Inferior parietal cortex (tissue), 1 donor: Measurements from ENCODE around the gene TMEM158.

ENCODE experiments used
- DNase-seq: peaks from one replicate; pipeline ENCODE4 v3.0.0-alpha.2; 2016; ENCODE audit errors: extremely low spot score

TMEM158 gene

GRCh38 chr3:45234250-45234649 is 8.2 kb upstream of the TMEM158 start:
- DNase-seq: no peak

- DNase-seq: no peak
Measured at GRCh38 chr3:45232521-45232920, 6.4 kb upstream of the TMEM158 start.

GRCh38 chr3:45227946-45228345 is 1.9 kb upstream of the TMEM158 start:
- no peak for DNase-seq

- no peak for DNase-seq
Measured at GRCh38 chr3:45227071-45227820, 1.2 kb upstream of the TMEM158 start.

- no peak for DNase-seq
Measured at GRCh38 chr3:45225465-45226205, 452 bp downstream of the TMEM158 start.

GRCh38 chr3:45224824-45225464 is 1.1 kb downstream of the TMEM158 start:
- DNase-seq: peak; percentile 69

- DNase-seq: no peak
Measured at GRCh38 chr3:45223889-45224727, 2.0 kb downstream of the TMEM158 start.

- DNase-seq: no peak
Measured at GRCh38 chr3:45219694-45220093, 6.4 kb downstream of the TMEM158 start.

- no peak for DNase-seq
Measured at GRCh38 chr3:45218578-45219390, 7.3 kb downstream of the TMEM158 start.

GRCh38 chr3:45216021-45216609 is 10.0 kb downstream of the TMEM158 start:
- DNase-seq: no peak

- DNase-seq: no peak
Measured at GRCh38 chr3:45215466-45215865, 10.6 kb downstream of the TMEM158 start.

- DNase-seq: no peak
Measured at GRCh38 chr3:45214061-45214680, 11.9 kb downstream of the TMEM158 start.

- DNase-seq: no peak
Measured at GRCh38 chr3:45212095-45212468, 14.0 kb downstream of the TMEM158 start.

- DNase-seq: no peak
Measured at GRCh38 chr3:45211466-45212094, 14.5 kb downstream of the TMEM158 start.

- DNase-seq: no peak
Measured at GRCh38 chr3:45210308-45211041, 15.6 kb downstream of the TMEM158 start.

GRCh38 chr3:45209526-45209925 is 16.6 kb downstream of the TMEM158 start:
- DNase-seq: no peak

- DNase-seq: no peak
Measured at GRCh38 chr3:45208586-45208985, 17.5 kb downstream of the TMEM158 start.

GRCh38 chr3:45207446-45207845 is 18.6 kb downstream of the TMEM158 start:
- no peak for DNase-seq

- no peak for DNase-seq
Measured at GRCh38 chr3:45205126-45205525, 21.0 kb downstream of the TMEM158 start.
